ENCODE results near the gene ALDH8A1. TPM values are rescaled to one million over a fixed set of nuclear protein-coding genes. Genes with fewer than 3 reads are reported as not detected.

ALDH8A1 gene
- total RNA-seq, 1 experiment from 2014 or later: not detected

GRCh38 chr6:134883314-134883713 lies 66.6 kb downstream of the ALDH8A1 start:
- Histone ChIP-seq H3K9me3 (ENCODE audit: control insufficient read depth, low read depth, low read length) (no peaks in the 10 kb centered on the region), H3K4me2 (ENCODE audit: insufficient read depth, insufficient read length, low read length) (no peak overlapping the region), H3K56ac (ENCODE audit: insufficient read length, low read depth, low read length) (no peak overlapping the region), H2BK15ac (ENCODE audit: low read depth, low read length) (no peak overlapping the region), H4K8ac (replicated peaks; ENCODE audit: insufficient read length, low read depth, low read length) (no peak overlapping the region), H3K27me3 (ENCODE audit: insufficient read depth, low read length) (no peaks in the 10 kb centered on the region), H2AFZ (ENCODE audit: low read length) (no peak overlapping the region), H3K23ac (ENCODE audit: insufficient read length, low read depth, low read length) (no peak overlapping the region), H4K91ac (ENCODE audit: insufficient read length, low read depth, low read length) (no peak overlapping the region), H3K79me1 (ENCODE audit: insufficient read depth, low read depth, low read length, poor library complexity, severe bottlenecking) (no peaks in the 10 kb centered on the region), H3T11ph (ENCODE audit: low read length) (no peak overlapping the region), H3K4ac (ENCODE audit: low read depth, low read length) (no peak overlapping the region), H2BK12ac (ENCODE audit: insufficient read length, low read depth, low read length) (no peak overlapping the region), H3K23me2 (ENCODE audit: insufficient read length, low read depth, low read length, poor library complexity, severe bottlenecking) (no peaks in the 10 kb centered on the region), H3K79me2 (ENCODE audit: insufficient read depth, low read length) (no peaks in the 10 kb centered on the region), H3K27ac (ENCODE audit: insufficient read length, low read depth, low read length) (no peak overlapping the region), H4K5ac (ENCODE audit: insufficient read length, low read depth, low read length) (no peak overlapping the region), H3K9ac (ENCODE audit: extremely low read depth, insufficient read length, low read length) (no peak overlapping the region), H3K14ac (ENCODE audit: insufficient read depth, low read length) (no peak overlapping the region), H2AK5ac (ENCODE audit: insufficient read length, low read length) (no peak overlapping the region), H3K4me1 (ENCODE audit: insufficient read depth, low read length) (no peaks in the 10 kb centered on the region), H2BK5ac (ENCODE audit: insufficient read length, low read length) (no peak overlapping the region), H2BK20ac (ENCODE audit: low read depth, low read length, poor library complexity, severe bottlenecking) (no peak overlapping the region), H3K18ac (ENCODE audit: insufficient read length, low read depth, low read length) (no peak overlapping the region), H2BK120ac (ENCODE audit: low read depth, low read length, poor library complexity, severe bottlenecking) (no peak overlapping the region), H4K20me1 (ENCODE audit: control insufficient read depth, insufficient read depth, insufficient read length) (no peaks in the 10 kb centered on the region)
- H3K36me3 Mint-ChIP-seq (ENCODE audit: insufficient read depth in 1 of 3, low read depth in 3 of 3): no peaks in the 10 kb centered on the region
- no peak overlapping the region; a peak in 1 of 7 replicates for H3K27ac Mint-ChIP-seq
- no peaks in the 10 kb centered on the region for H3K9me3 Mint-ChIP-seq
- no CpG with 5 or more reads among the region's 1 CpG for WGBS (ENCODE audit: extremely low coverage, insufficient read length, low lambda C conversion rate)
- H3K4me3 Mint-ChIP-seq: no peak overlapping the region
- peaks cover 3% of the 10 kb centered on the region; the same call in 1 of the 2 replicates for H3K27me3 Mint-ChIP-seq (ENCODE audit: low read depth)
- DNase-seq: no peak
- no peaks in the 10 kb centered on the region for H3K4me1 Mint-ChIP-seq
- no peak for TF ChIP-seq CTCF (conservative IDR thresholded peaks at IDR 0.05)
